Upper lobe of left lung (tissue), 4 donors: ENCODE measurements around the gene AK1.

Source experiments
- CTCF ChIP-seq, 6 experiments: fragments of 450-650 bp in 4 of 6; fragments of 200-600 bp in 2 of 6; sonication (generic) in 2 of 6; IDR thresholded peaks; one replicate each; pipeline ENCODE4 v1.5.1; 2016 to 2019; ENCODE audit warnings: antibody characterized with exemption in 6 of 6
- POLR2A ChIP-seq, 4 donors: fragments of 450-650 bp; IDR thresholded peaks; one replicate each; pipeline ENCODE4 v1.5.1; 2016 to 2017; ENCODE audit warnings: antibody characterized with exemption in 4 of 4, mild to moderate bottlenecking in 2 of 4

- no peak for TF ChIP-seq POLR2A (IDR thresholded peaks at IDR 0.05)
- TF ChIP-seq CTCF (IDR thresholded peaks at IDR 0.05) = no peak
These were observed 6.5 kb upstream of the AK1 start for GRCh38 chr9:127883959-127884358.
